Globus pallidus (tissue), 1 donor: ENCODE data around the gene MAFB.

Source experiments
- DNase-seq: peaks from one replicate; pipeline ENCODE4 v3.0.0-alpha.2; 2015; ENCODE audit warnings: low spot score

Gene MAFB

GRCh38 chr20:40682104-40682981, 6.7 kb downstream of the MAFB start:
- no peak for DNase-seq

- DNase-seq = no peak
These were observed 7.4 kb downstream of the MAFB start for GRCh38 chr20:40681684-40682083.

GRCh38 chr20:40681165-40681564, 7.9 kb downstream of the MAFB start:
- no peak for DNase-seq

GRCh38 chr20:40680161-40680959, 8.7 kb downstream of the MAFB start:
- DNase-seq = no peak

- no peak for DNase-seq
These were observed 9.9 kb downstream of the MAFB start for GRCh38 chr20:40679184-40679583.

- no peak for DNase-seq
These were observed 10.7 kb downstream of the MAFB start for GRCh38 chr20:40678286-40678875.

GRCh38 chr20:40677343-40677924, 11.6 kb downstream of the MAFB start:
- no peak for DNase-seq

GRCh38 chr20:40676491-40677269, 12.4 kb downstream of the MAFB start:
- DNase-seq = no peak

GRCh38 chr20:40675599-40676221, 13.3 kb downstream of the MAFB start:
- no peak for DNase-seq

GRCh38 chr20:40673442-40673841, 15.6 kb downstream of the MAFB start:
- no peak for DNase-seq

GRCh38 chr20:40672095-40672494, 16.9 kb downstream of the MAFB start:
- DNase-seq = no peak

- DNase-seq = no peak
These were observed 18.8 kb downstream of the MAFB start for GRCh38 chr20:40670253-40670652.

- no peak for DNase-seq
These were observed 19.3 kb downstream of the MAFB start for GRCh38 chr20:40669692-40670091.

GRCh38 chr20:40668449-40669228, 20.4 kb downstream of the MAFB start:
- DNase-seq = no peak

- no peak for DNase-seq
These were observed 21.5 kb downstream of the MAFB start for GRCh38 chr20:40667503-40667902.

- DNase-seq = no peak
These were observed 22.7 kb downstream of the MAFB start for GRCh38 chr20:40666336-40666735.

GRCh38 chr20:40664891-40665290, 24.1 kb downstream of the MAFB start:
- no peak for DNase-seq

- DNase-seq = no peak
These were observed 24.8 kb downstream of the MAFB start for GRCh38 chr20:40663991-40664880.

- DNase-seq = no peak
These were observed 25.7 kb downstream of the MAFB start for GRCh38 chr20:40663304-40663790.
